Stimulated activated naive CD8-positive, alpha-beta T cell treated with anti-CD3 and anti-CD28 coated beads, Interleukin-15, Interleukin-2, amounts not matched to agents 100 ng/mL and 50 ng/mL, for 24 hours (primary cell): ENCODE measurements around the gene ITGAL.
"Not testable (repeated sequence)": the region's sequence is repeated elsewhere in the genome, so short reads cannot be mapped to it uniquely, and the experiment has no call there.

Source experiments
- H3K27ac Mint-ChIP-seq: one replicate; pipeline ENCODE4 v1.8.0; 2021; ENCODE audit warnings: mild to moderate bottlenecking, mixed read lengths
- H3K27me3 Mint-ChIP-seq: one replicate; pipeline ENCODE4 v1.8.0; 2021; ENCODE audit warnings: mixed read lengths
- H3K36me3 Mint-ChIP-seq: one replicate; pipeline ENCODE4 v1.8.0; 2021; ENCODE audit warnings: low read depth, mixed read lengths
- H3K4me1 Mint-ChIP-seq: one replicate; pipeline ENCODE4 v1.8.0; 2021; ENCODE audit warnings: low read depth, mixed read lengths
- H3K4me3 Mint-ChIP-seq: one replicate; pipeline ENCODE4 v1.8.0; 2021; ENCODE audit warnings: mild to moderate bottlenecking, mixed read lengths
- H3K9me3 Mint-ChIP-seq: one replicate; pipeline ENCODE4 v1.8.0; 2021; ENCODE audit warnings: mixed read lengths

Gene ITGAL

DNA sequence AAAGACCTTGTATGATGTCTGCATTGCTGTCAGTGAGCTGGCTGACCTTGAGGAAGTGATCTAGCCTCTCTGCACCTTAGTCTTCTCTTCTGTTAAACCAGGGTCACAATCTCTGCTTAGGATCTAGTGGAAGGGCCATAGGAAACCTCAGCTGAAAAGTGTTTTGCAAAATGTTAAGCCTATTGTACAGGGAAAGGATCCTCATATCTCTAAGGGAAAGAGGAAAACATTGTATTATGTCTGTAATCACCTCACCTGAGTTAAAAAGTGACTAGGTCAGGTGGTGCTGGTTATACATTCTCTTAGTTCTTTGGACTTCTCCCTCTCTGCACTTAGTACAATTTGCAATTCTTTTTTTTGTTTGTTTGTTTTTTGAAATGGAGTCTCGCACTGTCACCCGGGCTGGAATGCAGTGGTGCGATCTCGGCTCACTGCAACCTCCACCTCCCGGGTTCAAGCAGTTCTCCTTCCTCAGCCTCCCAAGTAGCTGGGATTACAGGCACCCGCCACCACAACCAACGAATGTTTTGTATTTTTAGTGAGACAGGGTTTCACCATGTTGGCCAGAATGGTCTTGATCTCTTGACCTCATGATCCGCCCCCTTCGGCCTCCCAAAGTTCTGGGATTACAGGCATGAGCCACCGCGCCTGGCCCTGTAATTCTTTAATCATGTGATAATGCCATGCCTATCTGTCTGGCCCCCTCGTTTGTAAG is 24.9 kb upstream of the ITGAL start:
- peaks cover 23% of the 10 kb centered on the region for H3K36me3 Mint-ChIP-seq
- no peak overlapping the region for H3K4me3 Mint-ChIP-seq
- no peaks in the 10 kb centered on the region for H3K9me3 Mint-ChIP-seq
- H3K27me3 Mint-ChIP-seq: no peaks in the 10 kb centered on the region
- H3K4me1 Mint-ChIP-seq: peaks cover 50% of the 10 kb centered on the region
- no peak overlapping the region for H3K27ac Mint-ChIP-seq

DNA sequence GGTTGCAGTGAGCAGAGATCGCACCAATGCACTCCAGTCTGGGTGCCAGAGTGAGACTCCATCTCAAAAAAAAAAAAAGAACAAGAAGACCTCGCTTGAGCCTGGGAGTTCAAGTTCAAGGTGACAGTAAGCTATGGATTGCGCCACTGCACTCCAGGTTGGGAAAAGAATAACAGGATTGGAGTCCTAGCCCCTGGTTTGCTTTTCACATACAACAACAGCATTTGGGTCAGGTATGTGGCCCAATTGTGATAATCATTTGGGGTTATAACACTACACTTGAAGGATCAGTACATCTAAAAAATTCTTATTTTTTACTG is 23.5 kb upstream of the ITGAL start:
- Mint-ChIP-seq H3K4me3 (no peak overlapping the region), H3K4me1 (peaks cover 41% of the 10 kb centered on the region), H3K36me3 (peaks cover 11% of the 10 kb centered on the region), H3K27me3 (no peaks in the 10 kb centered on the region), H3K9me3 (no peaks in the 10 kb centered on the region), H3K27ac (no peak overlapping the region)

DNA sequence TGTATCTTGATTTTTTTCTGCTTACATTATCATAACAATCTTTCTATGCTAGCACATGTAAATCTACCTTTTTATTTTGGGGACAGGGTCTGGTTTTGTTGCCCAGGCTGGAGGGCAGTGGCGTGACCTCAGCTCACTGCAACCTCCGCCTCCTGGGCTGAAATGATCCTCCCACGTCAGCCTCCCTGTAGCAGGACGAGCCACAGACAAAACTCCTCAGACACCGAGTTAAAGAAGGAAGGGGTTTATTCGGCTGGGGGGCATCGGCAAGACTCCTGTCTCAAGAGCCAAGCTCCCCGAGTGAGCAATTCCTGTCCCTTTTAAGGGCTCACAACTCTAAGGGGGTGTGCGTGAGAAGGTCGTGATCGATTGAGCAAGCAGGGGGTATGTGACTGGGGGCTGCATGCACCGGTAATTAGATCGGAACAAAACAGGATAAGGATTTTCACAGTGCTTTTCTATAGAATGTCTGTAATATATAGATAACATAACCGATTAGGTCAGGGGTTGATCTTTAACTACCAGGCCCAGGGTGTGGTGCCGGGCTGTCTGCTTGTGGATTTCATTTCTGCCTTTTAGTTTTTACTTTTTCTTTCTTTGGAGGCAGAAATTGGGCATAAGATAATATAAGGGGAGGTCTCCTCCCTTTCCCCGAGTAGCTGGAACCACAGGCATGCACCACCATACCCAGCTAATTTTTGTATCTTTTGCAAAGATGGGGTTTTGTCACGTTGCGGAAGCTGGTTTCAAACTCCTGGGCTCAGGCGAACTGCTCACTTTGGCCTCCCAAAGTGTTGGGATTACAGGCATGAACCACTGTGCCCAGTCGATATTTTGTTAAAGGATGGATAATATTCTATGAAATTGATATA is 19.6 kb upstream of the ITGAL start:
- not testable (repeated sequence) for H3K9me3 Mint-ChIP-seq, H3K27ac Mint-ChIP-seq, H3K36me3 Mint-ChIP-seq, H3K27me3 Mint-ChIP-seq, H3K4me3 Mint-ChIP-seq
- H3K4me1 Mint-ChIP-seq: peaks cover 35% of the 10 kb centered on the region

DNA sequence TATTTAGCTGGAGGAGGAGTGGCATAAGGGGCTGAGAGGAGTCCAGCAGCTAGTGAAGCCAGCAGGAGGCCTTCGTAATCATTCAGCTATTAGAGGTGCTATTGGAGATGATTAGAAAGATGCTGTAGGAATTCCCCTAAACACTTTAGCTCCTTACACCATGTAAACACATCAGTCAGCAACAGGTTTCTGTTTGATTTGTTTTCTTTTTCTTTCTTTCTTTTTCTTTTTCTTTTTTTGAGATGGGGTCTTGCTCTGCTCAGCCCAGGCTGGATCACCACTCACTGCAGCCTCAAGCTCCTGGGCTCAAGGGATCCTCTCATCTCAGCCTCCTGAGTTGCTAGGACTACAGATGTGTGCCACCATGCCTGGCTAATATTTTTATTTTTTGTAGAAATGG is 16.2 kb upstream of the ITGAL start:
- H3K9me3 Mint-ChIP-seq: no peaks in the 10 kb centered on the region
- H3K27me3 Mint-ChIP-seq: no peaks in the 10 kb centered on the region
- peaks cover 49% of the 10 kb centered on the region for H3K4me1 Mint-ChIP-seq
- no peak overlapping the region for H3K4me3 Mint-ChIP-seq
- H3K27ac Mint-ChIP-seq: peak overlapping the region; percentile 28
- H3K36me3 Mint-ChIP-seq: no peaks in the 10 kb centered on the region

DNA sequence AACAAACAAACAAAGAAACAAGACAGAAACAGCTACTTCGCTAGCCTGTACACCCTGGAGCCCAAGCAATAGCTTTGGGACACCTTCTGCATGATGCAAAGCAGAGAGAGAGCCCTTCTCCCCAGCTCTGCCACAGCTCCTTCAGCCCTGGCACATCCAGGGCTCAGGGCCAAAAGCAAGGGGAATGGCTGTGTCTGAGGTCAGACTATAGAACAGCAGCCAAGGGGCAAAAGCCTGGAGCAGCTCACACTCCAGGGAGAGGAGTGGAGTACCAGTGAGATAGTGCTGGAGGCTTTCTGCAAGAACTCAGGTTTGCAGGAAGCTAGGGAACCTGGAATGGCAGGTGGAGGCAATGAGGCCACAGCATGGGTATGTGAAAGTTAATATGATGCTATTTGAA is 15.3 kb upstream of the ITGAL start:
- H3K36me3 Mint-ChIP-seq: no peaks in the 10 kb centered on the region
- no peak overlapping the region for H3K4me3 Mint-ChIP-seq
- H3K27ac Mint-ChIP-seq: peak overlapping the region; percentile 55
- no peaks in the 10 kb centered on the region for H3K27me3 Mint-ChIP-seq
- H3K9me3 Mint-ChIP-seq: no peaks in the 10 kb centered on the region
- H3K4me1 Mint-ChIP-seq: peaks cover 54% of the 10 kb centered on the region

DNA sequence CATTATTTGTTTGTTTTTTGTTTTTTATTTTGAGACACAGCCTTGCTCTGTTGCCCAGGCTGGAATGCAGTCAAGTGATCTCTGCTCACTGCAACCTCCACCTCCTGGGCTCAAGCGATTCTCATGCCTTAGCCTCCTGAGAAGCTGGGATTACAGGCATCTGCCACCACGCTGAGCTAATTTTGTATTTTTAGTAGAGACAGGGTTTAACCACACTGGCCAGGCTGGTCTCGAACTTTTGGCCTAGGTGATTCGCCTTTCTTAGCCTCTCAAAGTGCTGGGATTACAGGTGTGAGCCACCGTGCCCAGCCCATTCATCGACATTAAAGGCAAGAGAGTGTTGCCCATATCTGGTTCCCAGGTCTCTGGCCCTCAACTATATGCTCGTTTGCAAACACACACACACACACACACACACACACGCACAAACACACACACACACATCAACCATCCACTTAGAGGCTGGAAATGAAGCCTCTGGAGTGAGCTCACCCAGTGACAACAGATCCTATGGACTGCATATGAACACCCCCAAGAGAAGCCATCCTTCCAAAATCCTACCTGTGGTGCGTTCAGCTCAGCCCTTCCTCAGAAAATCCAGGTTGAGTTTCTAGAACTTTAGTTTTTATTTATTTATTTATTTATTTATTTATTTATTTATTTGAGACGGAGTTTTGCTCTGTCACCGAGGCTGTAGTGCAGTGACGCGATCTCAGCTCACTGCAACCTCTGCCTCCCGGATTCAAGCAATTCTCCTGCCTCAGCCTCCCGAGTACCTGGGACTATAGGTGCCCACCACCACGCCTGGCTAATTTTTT is 14.6 kb upstream of the ITGAL start:
- no peaks in the 10 kb centered on the region for H3K27me3 Mint-ChIP-seq
- no peaks in the 10 kb centered on the region for H3K36me3 Mint-ChIP-seq
- H3K9me3 Mint-ChIP-seq: no peaks in the 10 kb centered on the region
- peaks cover 50% of the 10 kb centered on the region for H3K4me1 Mint-ChIP-seq
- peak overlapping the region; percentile 94 for H3K27ac Mint-ChIP-seq
- H3K4me3 Mint-ChIP-seq: peak overlapping the region; percentile 68

DNA sequence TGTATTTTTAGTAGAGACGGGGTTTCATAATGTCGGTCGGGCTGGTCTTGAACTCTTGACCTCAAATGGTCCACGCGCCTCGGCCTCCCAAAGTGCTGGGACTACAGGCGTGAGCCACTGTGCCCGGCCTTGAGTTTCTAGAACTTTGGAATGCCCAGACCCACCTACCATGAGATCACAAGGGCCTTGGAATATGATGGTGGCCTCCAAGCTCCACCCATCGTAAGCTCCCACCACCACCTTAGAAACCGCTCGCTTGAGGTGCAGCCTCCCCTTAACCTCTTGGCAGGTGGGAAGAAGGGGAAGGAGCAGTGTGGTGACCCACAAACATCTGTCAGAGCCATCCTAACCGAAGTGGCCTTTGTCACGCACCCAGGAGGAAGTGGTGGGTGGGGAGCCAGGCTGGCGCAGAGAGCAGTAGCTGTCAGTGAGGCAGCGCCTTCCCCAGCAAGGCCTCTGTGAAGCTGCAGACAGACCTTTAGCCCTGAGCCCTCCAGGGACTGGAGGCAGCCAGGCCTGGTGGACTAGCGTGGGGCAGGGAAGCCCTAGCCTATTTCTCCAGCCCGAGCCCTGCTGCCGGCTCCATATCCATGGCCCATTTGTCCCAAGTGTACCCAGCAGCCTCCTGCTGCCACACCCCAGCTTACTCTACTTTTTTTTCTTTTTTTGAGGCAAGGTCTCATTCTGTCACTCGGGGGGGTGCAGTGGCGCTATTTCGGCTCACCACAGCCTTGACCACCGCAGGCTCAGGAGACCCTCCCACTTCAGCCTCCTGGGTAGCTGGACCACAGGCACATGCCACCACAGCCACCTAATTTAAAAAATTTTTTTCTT is 13.8 kb upstream of the ITGAL start:
- peak overlapping the region; percentile 68 for H3K4me3 Mint-ChIP-seq
- peak overlapping the region; percentile 94 for H3K27ac Mint-ChIP-seq
- peaks cover 56% of the 10 kb centered on the region for H3K4me1 Mint-ChIP-seq
- H3K9me3 Mint-ChIP-seq: no peaks in the 10 kb centered on the region
- H3K36me3 Mint-ChIP-seq: no peaks in the 10 kb centered on the region
- H3K27me3 Mint-ChIP-seq: no peaks in the 10 kb centered on the region

DNA sequence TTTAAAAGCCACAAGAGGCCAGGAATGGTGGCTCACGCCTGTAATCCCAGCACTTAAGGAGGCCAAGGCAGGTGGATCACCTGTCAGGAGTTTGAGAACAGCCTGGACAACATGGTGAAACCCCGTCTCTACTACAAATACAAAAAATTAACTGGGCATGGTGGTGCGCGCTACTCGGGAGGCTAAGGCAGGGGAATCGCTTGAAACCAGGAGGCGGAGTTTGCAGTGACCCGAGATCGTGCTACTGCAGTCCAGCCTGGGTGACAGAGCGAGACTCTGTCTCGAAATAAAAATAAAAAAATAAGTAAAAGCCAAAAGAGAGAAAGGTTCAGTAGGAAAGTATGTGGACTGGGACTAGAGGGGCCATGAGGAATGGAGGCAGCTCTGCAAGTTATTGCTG is 13.1 kb upstream of the ITGAL start:
- Mint-ChIP-seq H3K27ac (peak overlapping the region; percentile 94), H3K9me3 (no peaks in the 10 kb centered on the region), H3K4me1 (peaks cover 56% of the 10 kb centered on the region), H3K4me3 (peak overlapping the region; percentile 68), H3K27me3 (no peaks in the 10 kb centered on the region), H3K36me3 (no peaks in the 10 kb centered on the region)

DNA sequence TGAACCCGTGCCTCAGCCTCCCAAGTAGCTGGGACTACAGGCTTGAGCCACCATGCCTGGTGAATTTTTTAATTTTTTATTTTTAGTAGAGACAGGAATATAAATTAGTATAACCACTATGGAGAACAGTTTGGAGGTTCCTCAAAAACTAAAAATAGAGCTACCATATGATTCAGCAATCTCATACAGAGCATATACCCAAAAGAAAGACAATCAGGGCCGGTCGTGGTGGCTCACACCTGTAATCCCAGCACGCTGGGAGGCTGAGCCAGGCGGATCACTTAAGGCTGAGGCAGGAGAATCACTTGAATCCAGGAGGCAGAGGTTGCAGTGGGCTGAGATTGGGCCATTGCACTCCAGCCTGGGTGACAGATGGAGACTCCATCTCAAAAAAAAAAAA is 11.1 kb upstream of the ITGAL start:
- not testable (repeated sequence) for H3K9me3 Mint-ChIP-seq, H3K27ac Mint-ChIP-seq, H3K4me3 Mint-ChIP-seq, H3K27me3 Mint-ChIP-seq, H3K36me3 Mint-ChIP-seq
- H3K4me1 Mint-ChIP-seq: peaks cover 69% of the 10 kb centered on the region

DNA sequence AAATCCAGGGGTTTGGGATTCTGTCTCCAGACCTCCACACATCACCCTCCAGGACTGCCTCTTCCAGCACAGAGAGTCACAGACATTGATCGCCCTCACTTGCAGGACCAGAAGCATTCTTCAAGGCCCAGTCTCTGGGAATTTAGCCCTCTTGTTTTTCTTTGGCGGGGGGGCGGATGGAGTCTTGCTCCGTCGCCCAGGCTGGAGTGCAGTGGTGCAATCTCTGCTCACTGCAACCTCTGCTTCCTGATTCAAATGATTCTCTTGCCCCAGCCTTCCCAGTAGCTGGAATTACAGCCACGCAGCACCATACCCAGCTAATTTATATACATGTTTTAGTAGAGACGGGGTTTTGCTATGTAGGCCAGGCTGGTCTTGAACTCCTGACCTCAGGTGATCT is 8.5 kb upstream of the ITGAL start:
- H3K4me3 Mint-ChIP-seq: no peak overlapping the region
- H3K4me1 Mint-ChIP-seq: peaks cover 56% of the 10 kb centered on the region
- no peak overlapping the region for H3K27ac Mint-ChIP-seq
- no peaks in the 10 kb centered on the region for H3K27me3 Mint-ChIP-seq
- H3K9me3 Mint-ChIP-seq: no peaks in the 10 kb centered on the region
- no peaks in the 10 kb centered on the region for H3K36me3 Mint-ChIP-seq

DNA sequence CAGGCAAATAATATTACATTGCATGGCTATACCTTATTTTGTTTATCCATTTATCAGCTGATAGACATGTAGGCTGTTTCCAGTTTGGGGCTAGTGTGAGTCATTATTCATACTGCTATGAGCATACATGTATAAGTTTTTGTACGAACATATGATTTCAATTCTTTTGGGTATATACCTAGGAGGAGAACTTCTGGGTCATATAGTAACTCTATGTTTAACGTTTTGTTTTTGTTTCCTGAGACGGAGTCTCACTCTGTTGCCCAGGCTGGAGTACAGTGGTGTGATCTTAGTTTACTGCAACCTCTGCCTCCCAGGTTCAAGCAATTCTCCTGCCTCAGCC is 2.4 kb upstream of the ITGAL start:
- no peaks in the 10 kb centered on the region for H3K9me3 Mint-ChIP-seq
- H3K4me3 Mint-ChIP-seq: no peak overlapping the region
- peak overlapping the region; percentile 94 for H3K27ac Mint-ChIP-seq
- peaks cover 79% of the 10 kb centered on the region for H3K4me1 Mint-ChIP-seq
- peaks cover 9% of the 10 kb centered on the region for H3K36me3 Mint-ChIP-seq
- H3K27me3 Mint-ChIP-seq: no peaks in the 10 kb centered on the region

DNA sequence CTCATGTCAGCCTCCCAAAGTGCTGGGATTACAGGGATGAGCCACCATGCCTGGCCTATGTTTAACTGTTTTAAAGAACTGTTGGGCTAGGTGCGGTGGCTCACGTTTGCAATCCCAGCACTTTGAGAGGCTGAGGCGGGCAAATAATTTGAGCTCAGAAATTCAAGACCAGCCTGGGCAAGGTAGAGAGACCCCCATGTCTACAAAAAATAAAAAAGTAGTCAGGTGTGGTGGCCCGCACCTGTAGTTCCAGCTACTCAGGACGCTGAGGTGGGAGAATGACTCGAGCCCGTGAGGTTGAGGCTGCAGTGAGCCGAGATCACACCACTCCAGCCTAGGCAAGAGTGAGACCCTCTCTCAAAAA is 1.9 kb upstream of the ITGAL start:
- Mint-ChIP-seq H3K27me3 (no peaks in the 10 kb centered on the region), H3K36me3 (peaks cover 13% of the 10 kb centered on the region), H3K4me3 (no peak overlapping the region), H3K4me1 (peaks cover 82% of the 10 kb centered on the region), H3K27ac (peak overlapping the region; percentile 94), H3K9me3 (no peaks in the 10 kb centered on the region)

DNA sequence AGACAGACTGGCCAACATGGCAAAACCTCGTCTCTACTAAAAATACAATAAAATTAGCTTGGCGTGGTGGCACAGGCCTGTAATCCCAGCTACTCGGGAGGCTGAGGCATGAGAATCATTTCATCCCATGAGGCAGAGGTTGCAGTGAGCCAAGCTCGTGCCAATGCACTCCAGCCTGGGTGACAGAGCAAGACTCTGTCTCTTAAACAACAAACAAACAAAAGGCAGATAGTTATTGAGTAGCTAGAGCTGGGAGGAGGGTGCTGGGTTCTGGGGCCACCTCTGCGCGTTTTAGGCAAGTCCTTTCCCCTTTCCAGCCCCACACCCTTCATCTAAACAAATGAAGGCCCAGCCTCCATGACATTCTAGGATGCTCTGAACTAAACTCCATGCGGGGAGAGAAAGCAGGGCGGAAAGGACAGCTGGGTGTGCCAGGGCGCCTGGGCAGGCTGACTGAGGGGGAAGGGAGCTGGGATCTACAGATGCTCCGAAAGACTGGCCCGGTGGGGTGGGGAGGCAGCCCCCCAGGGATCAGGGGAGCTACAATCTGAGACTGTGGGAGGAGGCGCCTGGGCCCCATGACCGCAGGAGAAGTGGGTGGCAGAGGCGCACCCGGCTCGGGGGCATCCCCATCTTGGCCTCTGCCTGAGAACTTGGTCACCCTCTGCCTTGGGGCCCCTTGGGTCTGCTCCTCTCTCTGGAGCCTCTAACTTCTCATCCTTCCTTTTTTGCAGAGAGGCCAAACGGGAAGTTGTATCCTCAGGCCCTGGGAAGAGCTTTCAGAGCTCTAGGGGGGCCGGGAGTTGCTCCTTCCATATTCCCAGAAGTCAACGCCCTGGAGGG is 910 bp downstream of the ITGAL start:
- H3K27ac Mint-ChIP-seq: peak overlapping the region; percentile 95

DNA sequence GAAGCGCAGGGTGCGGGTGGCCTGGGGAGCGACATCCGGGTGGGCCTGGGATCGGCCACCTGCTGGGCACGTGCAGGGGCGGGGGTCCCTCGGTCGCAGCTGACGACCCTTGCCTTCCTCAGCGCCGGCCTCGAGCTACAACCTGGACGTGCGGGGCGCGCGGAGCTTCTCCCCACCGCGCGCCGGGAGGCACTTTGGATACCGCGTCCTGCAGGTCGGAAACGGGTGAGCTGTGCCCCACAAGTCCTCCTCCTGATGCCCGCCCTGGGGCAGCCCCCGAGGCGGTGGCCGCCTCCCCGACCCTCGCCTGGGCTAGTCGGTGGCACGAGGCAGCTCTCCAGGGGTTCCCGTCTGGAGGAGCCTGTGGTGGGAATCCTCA is 1.5 kb downstream of the ITGAL start:
- Mint-ChIP-seq H3K27ac (peak overlapping the region; percentile 95), H3K36me3 (peaks cover 39% of the 10 kb centered on the region), H3K4me1 (peaks cover 85% of the 10 kb centered on the region), H3K4me3 (peak overlapping the region; percentile 99), H3K9me3 (no peaks in the 10 kb centered on the region), H3K27me3 (no peaks in the 10 kb centered on the region)

More for the DNA sequence above, 910 bp downstream of the ITGAL start:
- H3K9me3 Mint-ChIP-seq: no peaks in the 10 kb centered on the region
- H3K27me3 Mint-ChIP-seq: no peaks in the 10 kb centered on the region
- H3K4me3 Mint-ChIP-seq: peak overlapping the region; percentile 99
- peaks cover 34% of the 10 kb centered on the region for H3K36me3 Mint-ChIP-seq
- peaks cover 81% of the 10 kb centered on the region for H3K4me1 Mint-ChIP-seq
